ENCODE results near the gene RECQL5.

The RECQL5 gene

DNA sequence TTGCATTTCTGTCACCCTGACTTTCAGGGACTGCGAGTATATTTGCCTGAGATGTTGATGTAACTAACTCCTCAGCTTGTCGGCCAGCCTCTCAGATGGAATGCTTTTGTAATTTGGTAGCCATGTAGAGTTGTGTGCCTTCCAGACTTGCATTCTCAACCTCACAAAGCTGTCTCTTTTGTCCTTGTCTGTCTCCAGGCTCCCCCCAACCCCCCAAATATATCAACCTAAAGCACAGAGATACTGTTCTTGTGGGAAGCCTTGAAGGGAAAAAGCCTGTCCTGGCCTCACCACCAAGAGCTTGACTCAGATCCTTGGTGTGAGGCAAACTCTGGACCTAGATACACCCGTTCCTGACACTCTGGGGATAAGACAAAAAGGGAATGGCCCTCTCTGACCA, 18.5 kb upstream of the RECQL5 start:
- no peak for DNase-seq

DNA sequence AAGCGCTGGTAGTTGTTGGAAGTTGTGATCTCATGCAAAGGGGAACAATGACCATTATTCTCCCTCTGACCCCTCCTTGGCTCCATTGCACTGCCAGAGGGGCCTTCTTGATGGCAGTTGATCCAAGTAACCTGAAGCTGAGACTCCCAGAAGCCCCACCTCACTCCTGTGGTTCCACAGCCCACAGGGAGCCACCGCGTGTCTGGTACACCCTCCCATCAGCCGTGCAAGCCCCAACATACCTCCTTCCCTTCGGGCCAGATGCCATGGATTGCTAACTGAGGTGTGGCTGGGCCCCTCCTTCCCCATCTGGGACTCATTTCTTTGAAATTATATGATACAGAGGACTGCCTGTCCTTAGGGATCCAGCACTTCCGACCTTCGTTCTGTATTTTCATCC, 18.0 kb upstream of the RECQL5 start:
- no peak for DNase-seq

DNA sequence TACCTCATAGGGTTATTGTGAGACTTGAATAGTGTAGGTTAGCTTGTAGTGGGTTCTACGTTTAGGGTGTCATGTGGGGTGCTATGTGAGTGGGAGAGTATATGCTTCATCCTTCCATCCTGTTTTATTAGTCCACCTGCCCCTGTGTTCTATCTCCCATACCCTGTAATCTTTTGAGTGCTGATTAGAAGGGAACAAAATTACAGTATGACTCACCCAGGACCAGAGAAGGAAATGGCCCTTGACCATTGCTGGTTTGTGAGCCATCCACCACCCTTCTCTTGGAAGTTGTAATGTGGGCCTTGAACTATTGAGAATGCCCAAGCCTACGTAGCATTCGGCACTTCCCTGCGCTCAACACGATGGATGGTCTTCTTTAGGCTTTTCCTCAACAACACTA, 17.3 kb upstream of the RECQL5 start:
- no peak for DNase-seq

DNA sequence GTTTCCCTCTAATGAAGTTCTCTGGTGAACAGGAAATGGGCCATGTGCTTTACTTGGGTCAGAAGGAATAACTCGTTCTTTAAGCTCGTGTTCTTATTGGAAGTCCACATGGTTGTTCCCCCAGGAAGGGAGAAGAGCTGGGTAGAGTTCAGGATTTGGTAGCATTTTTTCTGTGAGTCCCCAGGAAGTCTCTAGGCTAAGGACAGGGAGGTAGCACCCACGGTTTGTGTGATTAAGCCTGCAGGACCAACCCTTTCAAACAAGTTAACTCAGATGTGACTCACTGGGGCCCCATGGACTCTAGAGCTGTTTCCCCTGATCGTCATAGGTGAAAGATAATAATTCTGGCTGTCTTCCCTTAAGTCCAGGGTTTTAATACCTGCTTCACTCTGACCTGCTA, 16.6 kb upstream of the RECQL5 start:
- DNase-seq: no peak

DNA sequence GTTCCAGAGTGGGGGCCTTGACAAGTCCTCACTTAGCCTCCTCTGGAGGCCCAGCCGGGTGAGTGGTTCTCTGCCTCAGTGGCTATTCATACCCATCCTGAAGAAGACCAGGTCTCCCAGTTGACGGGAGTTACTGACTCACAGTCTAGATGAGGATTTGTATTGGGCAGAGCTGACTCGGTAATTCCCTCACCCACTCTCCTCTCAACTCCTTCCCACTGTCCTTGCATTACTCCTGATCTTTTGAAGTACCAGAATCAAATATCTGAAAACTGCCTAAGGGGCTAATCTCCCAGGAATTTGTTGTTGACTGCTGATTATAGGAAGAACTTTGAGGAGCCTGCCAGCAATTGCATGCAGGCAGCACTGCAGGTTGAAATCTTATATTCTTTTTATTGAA, 14.3 kb upstream of the RECQL5 start:
- DNase-seq: no peak

DNA sequence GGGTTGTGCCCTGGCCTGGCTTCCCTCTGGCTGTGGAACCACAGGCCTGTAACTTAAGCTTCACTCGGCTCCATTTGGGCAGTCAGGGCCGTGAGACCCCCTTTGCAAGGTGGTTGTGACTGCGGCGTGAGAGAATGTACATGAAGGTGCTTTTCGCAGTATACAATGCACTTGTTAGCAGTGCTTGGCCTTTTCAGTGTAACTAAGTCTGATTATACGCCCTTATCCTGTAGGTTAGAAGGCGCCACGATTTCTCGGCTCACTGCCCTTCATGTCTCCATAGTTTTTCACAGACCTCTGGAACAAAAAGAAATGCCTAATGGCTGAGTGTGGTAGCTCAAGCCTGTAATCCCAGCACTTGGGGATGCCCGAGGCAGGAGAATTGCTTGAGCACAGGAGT, 13.5 kb upstream of the RECQL5 start:
- no peak for DNase-seq

DNA sequence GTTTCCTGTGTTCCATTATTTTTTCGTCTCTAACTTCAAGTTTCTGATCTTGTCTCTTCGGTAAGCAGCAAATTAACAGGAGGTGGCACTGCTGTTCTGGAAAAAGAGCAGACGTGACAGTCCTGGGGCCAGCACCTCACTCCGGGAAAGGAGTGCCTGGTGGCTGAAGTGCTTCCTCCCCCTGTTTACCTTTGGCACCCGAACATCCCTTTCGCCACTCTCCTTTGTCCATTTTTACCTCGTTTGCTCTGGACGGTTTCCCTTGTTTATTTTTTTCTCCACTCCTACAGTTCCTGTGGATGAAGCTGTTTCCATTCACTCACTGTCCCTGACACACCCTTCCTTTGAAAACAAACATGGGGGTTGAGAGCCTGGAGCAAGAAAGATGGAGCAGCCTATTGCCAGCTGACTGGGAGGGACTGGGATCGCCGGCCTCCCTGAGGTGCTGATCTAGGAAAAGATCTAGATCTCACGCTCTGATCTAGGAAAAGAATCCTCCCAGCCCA, 12.8 kb upstream of the RECQL5 start:
- no peak for DNase-seq

DNA sequence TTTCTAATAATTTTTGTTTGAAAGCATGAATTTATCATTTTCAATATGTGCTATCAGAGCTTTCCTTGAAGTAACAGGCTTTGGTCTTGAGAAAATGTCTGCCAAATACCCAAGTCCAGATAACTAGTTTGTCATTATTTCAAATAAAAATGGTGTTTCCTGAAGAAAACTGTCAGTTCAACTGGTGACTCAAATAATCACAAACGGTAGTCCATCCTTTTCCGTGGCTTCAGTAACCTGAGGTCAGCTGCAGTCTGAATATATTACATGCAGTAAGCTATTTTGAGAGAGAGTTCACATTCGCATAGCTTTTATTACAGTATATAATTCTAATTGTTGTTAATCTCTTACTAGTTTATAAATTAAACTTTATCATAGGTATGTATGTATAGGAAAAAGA, 9.5 kb upstream of the RECQL5 start:
- no peak for DNase-seq

DNA sequence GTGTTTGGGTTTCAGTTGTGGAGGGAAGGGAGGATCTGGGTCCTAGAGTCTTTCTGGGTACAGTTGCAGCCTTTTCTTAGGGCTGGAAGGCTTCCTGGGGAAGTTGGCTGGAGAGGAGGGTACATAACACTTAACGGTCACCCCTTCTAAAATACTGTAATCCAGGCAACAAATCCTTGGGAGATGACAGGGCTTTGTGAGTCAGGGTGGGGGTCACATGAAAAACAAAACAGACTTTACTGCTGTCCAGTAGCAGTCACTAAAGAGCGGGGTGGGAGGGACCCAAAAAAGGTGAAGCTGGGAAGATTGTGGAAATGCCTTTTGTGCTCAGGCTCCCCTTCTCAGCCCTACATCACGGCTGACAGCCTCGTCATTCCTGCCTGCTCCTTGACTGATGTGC, 6.5 kb upstream of the RECQL5 start:
- no peak for DNase-seq

DNA sequence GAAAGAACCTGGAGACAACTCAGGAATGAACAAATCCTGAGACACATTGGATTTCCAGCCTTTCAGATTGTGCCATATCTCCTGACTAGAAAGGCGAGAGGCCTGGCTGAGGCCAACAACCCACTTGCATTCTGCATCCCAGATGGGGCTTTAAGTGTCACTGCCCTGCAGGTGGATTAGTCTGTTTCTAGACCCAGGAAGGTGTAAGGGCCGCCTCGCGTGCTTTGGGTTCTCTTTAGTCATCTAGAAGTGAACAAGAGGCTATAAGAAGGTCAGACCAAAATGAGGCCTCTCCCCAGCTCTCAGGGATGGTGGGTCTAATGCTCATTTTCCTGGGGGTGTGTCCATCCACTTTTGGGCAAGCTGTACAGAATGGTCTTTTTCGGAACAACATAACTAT, 5.1 kb upstream of the RECQL5 start:
- no peak for DNase-seq

DNA sequence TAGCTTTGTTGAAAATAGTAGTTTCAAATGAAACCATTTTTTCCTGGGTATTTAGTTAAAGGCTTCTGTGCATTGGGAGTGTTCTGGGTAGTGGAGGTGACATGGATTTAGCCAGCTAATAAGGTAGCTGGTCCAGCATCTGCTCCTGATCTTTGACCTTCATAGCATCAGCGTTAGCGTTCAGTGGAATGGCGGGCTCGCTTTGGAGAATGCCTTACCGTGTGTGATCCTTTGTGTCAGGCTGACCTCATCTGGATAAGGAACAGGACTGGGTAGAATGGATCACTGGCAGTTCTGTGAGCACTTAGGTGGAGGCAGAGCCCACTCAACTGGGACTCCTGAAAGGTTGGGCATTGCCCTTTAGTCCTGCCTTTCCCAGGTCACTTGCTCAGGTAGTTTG, 3.9 kb upstream of the RECQL5 start:
- no peak for DNase-seq

DNA sequence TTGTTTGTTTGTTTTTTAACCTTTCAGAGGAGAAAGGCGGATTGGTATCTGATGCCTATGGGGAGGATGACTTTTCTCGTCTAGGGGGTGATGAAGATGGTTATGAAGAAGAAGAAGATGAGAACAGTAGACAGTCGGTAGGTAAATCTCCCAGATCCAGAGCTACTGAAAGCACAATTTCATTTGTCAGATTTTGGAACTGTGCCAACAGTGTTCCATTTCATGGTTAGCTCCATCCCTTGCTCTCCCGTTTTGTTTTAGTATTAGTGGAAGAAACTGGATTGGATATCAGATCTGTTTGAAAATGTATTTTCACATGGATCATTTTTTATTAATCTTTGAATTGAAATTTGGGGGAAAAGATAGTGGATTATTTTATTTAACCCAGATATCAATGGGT, 1.5 kb upstream of the RECQL5 start:
- DNase-seq: no peak

DNA sequence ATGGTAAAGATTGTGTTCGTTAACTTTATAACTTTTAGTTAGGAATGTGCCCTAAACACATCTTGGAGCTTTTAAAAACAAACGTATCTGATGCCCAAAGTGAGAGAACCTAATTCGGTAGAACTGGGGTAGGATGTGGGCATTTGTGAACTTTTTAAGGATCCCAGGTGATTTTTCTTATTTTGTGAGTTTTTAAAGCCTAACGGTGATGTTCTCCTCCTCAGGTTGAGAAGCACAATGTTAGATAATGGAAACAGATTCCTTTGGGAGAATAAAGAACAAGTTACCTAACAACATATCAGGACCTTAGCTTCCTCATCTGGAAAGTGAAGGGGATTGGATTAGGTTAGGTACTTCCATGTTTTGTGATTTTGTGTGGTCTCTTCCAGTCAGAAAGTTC, 871 bp upstream of the RECQL5 start:
- no peak for DNase-seq

DNA sequence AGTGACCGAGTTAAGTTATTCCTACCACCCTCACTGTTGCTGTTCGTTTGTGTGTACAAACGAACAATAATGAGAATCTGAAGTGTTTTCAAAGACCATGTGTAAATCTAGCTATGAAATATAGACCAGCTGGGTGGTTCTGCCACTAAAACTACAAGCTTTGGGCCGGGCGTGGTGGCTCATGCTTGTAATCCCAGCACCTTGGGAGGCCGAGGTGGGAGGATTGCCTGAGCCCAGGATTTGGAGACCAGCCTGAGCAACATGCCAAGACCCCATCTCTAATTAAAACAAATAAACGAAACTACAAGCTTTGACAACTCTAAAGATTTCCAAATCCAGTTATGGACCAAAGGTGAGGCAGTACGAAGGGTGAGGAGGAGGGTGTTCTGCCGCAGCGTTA, 973 bp downstream of the RECQL5 start:
- no peak for DNase-seq

DNA sequence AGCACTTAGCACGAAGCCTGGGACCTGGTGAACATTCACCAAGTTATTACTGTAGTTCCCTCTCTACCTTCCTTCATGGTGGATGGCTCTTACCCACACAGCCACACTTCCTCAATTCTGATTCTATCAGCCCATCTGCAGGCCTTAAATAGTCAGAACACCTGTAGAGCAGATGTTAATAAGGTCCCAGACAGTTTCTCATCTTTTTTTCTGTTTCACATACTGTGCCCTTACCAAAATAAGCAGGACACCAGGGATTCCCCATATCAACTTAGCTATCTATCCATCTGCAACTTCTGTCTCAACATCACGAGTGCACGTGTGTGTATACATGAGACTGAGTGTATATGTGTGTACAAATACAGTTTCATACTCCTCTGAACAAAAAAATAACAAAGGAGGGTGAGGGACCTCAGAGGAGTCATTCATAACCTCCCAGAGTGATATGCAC, 2.8 kb downstream of the RECQL5 start:
- DNase-seq: no peak

DNA sequence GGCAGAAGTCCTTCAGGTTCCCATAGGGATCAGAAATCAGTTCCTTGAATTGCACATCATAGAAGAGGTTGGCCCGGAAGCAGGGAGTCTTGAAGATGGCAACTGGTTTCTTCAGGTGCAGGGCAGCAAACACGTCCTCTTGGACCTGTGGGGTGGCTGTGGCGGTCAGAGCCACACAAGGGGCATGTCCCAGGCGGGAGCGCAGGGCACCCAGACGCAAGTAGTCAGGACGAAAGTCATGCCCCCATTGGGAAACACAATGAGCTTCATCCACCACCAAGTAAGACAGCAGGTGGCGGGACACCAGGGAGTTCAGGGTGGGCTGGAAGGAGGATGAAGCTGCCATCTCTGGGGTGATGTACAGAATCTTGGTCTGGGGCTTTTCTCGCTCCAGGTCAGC, 4.4 kb downstream of the RECQL5 start:
- DNase-seq: no peak

DNA sequence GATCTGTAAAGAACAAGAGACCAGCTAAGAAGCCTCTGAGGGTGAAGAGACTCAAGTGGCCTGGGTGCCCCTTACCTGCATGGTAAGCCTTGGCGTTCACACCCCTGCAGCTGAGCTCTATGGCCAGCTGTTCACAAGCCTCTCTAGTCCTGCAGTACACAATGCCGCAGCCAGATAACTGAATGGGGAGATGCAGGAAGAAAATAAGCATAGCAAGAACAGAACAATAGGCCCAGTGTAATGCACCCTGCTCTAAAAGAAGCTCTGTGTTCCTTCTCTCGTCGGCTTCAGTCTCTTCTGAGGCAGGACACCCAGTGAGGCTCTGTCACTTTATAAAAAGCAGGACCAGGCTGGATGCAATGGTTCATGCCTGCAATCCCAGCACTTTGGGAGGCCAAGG, 5.4 kb downstream of the RECQL5 start:
- no peak for DNase-seq

DNA sequence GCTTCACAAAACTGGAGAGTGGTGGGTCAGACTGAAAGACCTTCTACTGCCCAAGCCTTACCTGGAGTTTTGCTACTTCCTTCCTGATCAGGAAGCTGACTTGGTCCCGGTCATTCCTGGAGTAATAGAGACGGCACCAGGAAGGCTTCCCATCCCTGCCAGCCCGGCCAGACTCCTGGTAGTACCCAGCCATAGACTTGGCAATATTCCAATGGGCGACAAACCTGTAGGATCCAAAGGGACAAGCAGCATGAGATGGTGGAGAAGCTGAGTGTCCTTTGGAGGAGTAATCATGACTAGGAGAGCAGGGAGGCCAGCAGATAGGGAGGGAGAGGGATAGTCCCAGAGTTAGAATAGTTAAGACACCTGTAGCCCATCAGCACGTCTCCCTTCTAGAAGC, 8.7 kb downstream of the RECQL5 start:
- no peak for DNase-seq

DNA sequence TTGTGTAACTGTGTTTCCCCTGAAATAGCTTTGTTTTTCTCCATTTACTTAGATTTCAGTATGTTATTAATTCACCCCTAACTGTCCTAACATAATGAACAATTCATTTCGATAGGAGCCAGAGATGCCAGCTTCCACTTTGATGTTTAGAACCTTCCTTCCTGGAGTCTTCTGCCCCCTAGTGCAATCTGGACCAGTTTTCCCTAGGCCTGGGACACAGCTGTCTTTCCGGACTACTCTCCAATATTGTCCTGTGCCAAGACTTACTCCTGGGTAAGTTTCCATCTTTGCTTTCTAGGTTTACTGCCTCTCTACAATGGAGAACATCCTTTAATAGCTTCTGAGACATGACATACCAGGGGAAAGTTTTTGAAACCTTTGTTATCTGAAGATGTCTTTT, 12.8 kb downstream of the RECQL5 start:
- no peak for DNase-seq

DNA sequence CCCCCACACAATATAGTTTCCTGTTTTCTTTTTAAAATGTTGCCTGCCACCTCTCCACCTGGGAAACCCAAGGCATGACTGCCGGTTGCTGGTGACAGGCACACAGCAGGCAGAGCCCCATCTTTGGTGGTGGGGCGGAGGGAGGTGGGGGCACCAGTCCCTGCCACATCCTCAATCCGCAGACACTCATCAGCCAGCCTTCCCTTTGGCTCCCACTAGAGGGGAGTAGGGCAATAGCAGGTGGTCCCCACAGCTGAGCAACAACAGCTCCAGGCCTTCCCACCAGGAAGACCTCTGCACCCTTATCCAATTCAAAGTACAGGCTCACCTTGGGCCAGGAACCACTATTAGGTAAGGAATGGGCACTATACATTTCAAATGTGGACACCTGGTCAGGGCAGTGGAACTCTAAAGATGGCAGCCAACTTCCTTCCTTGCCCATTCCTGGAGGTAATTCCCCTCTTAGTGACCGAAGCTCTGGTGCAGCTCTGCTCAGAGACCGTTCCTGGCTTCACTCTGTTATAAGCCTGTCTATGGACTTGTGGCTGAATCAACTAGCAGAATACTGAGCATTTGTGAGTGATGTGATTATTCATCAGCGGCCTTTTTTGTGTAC, 13.9 kb downstream of the RECQL5 start:
- peak; percentile 39 to 46 for DNase-seq

DNA sequence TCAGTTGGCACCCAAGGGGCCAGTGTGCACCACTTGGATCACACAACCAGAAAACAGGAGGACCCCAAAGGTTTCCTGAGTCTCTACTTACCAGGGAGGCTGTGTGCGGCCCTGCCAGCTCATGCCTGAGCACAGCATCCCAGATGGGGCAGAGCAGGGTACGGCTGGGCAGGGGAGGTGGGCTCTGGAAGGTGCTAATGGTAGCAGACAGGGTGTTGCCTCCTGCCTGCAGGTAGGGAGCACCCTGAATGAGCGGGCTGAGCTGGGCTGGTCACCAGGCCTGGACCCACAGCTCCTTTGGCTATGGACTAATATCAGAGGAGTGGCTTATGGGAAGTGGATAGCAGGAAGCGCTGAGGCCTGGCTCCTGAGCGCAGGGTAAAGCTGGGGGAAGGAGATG, 14.6 kb downstream of the RECQL5 start:
- DNase-seq: no peak

DNA sequence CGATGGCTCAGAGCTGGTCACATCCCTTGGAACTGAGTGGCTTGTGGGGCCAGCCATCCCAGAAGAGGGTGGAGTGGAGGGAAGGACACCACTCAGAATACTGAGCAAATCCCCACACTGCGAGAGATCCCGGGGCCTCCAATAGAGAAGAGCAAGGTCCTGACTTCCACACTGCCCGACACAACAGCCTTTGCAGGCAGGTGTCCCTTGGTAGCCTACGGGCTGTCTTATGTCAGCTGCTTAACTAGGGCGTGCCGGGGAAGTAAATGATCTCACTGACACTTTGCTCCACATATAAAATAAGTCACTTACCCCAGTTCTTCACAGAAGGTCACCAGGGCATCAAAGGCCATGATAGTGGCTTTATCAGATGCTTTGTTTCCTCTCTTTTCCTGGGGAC, 16.1 kb downstream of the RECQL5 start:
- DNase-seq: no peak

DNA sequence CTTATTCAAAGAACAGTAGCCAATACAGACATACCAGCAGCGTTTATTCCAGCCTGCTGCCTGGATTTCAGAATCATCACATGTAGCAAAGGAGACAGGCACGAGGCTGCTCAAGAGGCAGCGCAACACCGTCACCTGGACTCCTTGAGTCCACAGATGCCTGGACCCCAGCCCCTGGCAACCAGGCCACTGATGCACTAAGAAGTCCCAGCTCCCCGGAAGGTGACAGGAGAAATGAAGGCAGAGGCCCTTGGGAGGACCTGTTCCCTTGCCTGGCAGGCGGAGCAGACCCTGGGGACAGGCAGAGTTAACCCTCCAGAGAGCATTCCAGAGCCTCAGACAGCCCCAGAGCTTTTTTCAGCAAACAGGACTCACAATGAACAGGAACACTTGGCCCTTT, 17.3 kb downstream of the RECQL5 start:
- no peak for DNase-seq

DNA sequence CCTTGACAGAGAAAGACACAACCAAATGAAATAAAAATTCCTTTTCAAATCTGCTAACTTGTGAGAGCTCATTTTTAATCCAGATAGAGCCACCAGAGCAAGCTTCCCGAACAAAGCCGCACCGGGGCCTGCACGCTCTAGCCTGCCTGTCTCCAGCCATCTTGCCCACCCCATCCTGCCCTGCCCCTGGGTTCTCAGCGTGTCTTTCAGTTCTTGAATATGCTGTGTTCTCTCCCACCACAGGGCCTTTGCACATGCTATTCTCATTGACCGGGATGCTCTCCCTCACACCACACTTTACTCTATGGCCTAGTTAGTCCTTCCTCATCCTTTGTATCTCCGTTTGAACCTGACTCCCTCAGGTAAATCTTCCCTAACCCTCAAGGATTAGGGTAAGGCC, 19.0 kb downstream of the RECQL5 start:
- DNase-seq: no peak

DNA sequence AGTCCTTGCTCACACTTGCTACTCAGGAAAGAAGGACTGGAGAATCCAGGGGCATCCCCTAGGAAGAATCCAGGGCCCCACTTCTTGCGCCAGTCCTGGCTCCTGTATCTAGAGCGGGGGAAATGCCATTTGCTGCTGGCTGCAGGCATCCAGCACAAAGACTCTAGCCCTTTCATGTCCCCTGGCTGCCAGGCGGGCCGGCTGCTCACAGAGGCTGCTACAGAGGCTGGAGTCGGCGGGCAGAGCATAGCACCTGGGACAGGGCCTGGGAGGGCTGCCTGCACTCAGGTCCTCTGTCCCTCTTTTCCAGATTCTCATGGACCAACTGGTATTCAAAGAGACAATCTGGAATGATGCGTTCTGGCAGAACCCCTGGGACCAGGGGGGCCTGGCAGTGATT, 19.9 kb downstream of the RECQL5 start:
- DNase-seq: no peak

DNA sequence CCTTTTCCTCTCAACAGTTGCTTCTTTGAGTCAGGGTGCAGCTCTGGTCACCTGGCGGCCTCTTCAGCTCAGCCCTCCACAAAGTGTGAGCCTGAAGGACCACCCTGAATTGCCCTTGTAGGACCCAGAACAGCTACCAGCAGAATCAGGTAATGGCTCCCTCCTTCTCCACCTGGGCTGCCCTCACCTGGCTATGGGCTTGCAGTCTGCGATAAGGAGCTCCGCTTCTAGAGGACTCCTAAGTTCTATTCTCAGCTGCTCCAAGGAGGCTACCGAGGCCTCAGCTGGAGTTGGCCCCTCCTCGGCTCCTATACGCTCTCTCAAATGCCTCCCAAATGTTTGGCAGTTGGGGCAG, 20.3 kb downstream of the RECQL5 start:
- DNase-seq: no peak
